ENCODE data around the gene CAMK2B.
A peak's percentile ranks its signal among the peaks of the same experiment; 100 is the strongest.

CAMK2B gene

DNA sequence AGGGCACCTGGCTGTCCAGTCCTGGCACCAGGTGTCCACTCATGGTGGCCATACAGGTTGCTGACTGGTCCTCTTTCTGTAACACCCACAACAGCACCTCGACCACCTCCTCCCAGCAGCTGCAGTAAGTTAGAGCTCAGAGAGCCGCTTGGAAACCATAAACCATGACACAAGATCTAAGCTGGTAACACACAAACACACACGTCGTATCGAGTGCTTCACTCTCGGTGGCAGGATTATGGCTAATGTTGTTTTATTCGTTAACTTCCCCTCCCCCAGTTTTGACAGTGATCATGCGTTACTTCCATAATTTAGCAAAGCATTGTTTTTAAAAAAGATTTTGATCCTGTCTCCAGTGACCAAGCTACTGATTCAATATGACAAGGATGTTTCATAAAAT is 59.7 kb downstream of the CAMK2B start:
- Histone ChIP-seq H2AFZ (ENCODE audit: low read depth, low read length) (no peak overlapping the region), H3K27ac (ENCODE audit: low read length) (no peak overlapping the region), H3K4me2 (ENCODE audit: insufficient read depth, low read length) (no peak overlapping the region), H3K79me2 (ENCODE audit: insufficient read depth, low read length) (no peaks in the 10 kb centered on the region), H3K36me3 (ENCODE audit: insufficient read depth, low read length) (no peaks in the 10 kb centered on the region), H3K27me3 (ENCODE audit: insufficient read depth, low read length, poor library complexity) (peaks cover 34% of the 10 kb centered on the region), H3K4me1 (ENCODE audit: insufficient read depth, low read length) (no peaks in the 10 kb centered on the region), H4K20me1 (ENCODE audit: insufficient read depth, low read length) (no peaks in the 10 kb centered on the region), H3K9me3 (ENCODE audit: insufficient read depth, low read length, severe bottlenecking) (no peaks in the 10 kb centered on the region), H3K9ac (ENCODE audit: low read depth, low read length) (no peak overlapping the region), H3K4me3 (ENCODE audit: low read depth in 1 of 2, low read length in 2 of 2) (no peak overlapping the region)
- ATAC-seq (ENCODE audit: insufficient read depth, low read depth) (no peak), DNase-seq (no peak)
- TF ChIP-seq EZH2 (IDR thresholded peaks at IDR 0.05; ENCODE audit: borderline replicate concordance, low read depth, low read length, severe bottlenecking), result no peak
- TF ChIP-seq, protein P1, sequence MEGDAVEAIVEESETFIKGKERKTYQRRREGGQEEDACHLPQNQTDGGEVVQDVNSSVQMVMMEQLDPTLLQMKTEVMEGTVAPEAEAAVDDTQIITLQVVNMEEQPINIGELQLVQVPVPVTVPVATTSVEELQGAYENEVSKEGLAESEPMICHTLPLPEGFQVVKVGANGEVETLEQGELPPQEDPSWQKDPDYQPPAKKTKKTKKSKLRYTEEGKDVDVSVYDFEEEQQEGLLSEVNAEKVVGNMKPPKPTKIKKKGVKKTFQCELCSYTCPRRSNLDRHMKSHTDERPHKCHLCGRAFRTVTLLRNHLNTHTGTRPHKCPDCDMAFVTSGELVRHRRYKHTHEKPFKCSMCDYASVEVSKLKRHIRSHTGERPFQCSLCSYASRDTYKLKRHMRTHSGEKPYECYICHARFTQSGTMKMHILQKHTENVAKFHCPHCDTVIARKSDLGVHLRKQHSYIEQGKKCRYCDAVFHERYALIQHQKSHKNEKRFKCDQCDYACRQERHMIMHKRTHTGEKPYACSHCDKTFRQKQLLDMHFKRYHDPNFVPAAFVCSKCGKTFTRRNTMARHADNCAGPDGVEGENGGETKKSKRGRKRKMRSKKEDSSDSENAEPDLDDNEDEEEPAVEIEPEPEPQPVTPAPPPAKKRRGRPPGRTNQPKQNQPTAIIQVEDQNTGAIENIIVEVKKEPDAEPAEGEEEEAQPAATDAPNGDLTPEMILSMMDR (IDR thresholded peaks at IDR 0.05; ENCODE audit: borderline replicate concordance, extremely low read depth, low read length, poor library complexity, severe bottlenecking), result no peak

DNA sequence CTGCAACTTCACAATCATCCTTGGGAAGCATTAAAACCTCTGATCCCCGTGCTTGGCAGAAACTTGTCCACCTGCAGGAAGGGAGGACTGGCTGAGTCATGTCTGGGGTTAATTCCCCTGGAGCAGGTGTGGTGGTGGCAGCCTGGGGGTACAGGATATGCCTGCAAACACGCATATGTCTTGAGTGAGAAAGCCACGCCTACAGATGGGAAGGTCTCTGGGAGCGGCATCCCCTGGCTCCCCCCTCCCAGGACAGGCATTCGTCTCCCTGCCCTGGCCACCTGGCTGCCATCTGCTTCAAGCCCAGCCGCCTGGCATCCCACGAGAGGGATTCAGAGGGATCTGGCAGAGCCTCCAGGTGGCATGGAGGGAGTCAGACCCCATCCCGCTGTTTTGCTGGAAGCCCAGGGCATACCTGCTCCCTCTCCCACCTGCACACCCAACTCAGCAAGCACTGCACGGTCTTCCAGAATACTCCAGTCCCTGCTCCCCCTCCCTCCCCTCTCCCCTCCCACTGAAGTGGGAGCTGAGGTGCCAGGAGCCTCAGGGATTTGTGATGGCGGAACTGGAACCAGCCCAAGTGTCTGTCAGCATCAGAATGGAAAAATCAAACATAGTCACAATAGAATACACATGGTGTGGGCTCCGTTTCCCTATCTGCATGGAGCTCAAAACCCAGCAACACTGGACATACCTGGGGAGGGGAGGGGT is 61.0 kb downstream of the CAMK2B start:
- peaks cover 34% of the 10 kb centered on the region for H3K27me3 ChIP-seq (ENCODE audit: insufficient read depth, low read length, poor library complexity)

GRCh38 chr7:44263326-44264082 is 61.9 kb downstream of the CAMK2B start:
- Histone ChIP-seq H3K9ac (ENCODE audit: low read depth, low read length) (no peak overlapping the region), H3K79me2 (ENCODE audit: insufficient read depth, low read length) (no peaks in the 10 kb centered on the region), H3K9me3 (ENCODE audit: insufficient read depth, low read length, severe bottlenecking) (no peaks in the 10 kb centered on the region), H3K36me3 (ENCODE audit: insufficient read depth, low read length) (no peaks in the 10 kb centered on the region), H3K4me1 (ENCODE audit: insufficient read depth, low read length) (no peaks in the 10 kb centered on the region), H3K27me3 (ENCODE audit: insufficient read depth, low read length, poor library complexity) (peaks cover 32% of the 10 kb centered on the region), H3K4me3 (ENCODE audit: low read depth in 1 of 2, low read length in 2 of 2) (no peak overlapping the region), H3K27ac (ENCODE audit: low read length) (no peak overlapping the region), H3K4me2 (ENCODE audit: insufficient read depth, low read length) (no peak overlapping the region), H2AFZ (ENCODE audit: low read depth, low read length) (no peak overlapping the region), H4K20me1 (ENCODE audit: insufficient read depth, low read length) (no peaks in the 10 kb centered on the region)
- DNase-seq, result no peak
- peak; percentile 57; the same call in 2 of the 3 replicates for ATAC-seq (ENCODE audit: insufficient read depth, low read depth)
- TF ChIP-seq, protein P1 (IDR thresholded peaks at IDR 0.05; ENCODE audit: borderline replicate concordance, extremely low read depth, low read length, poor library complexity, severe bottlenecking), result no peak
- peak; percentile 60 for TF ChIP-seq EZH2 (IDR thresholded peaks at IDR 0.05; ENCODE audit: borderline replicate concordance, low read depth, low read length, severe bottlenecking)

More for the DNA sequence above, 61.0 kb downstream of the CAMK2B start:
- no peaks in the 10 kb centered on the region for H4K20me1 ChIP-seq (ENCODE audit: insufficient read depth, low read length)
- H3K79me2 ChIP-seq (ENCODE audit: insufficient read depth, low read length), result no peaks in the 10 kb centered on the region
- no peak overlapping the region for H3K9ac ChIP-seq (ENCODE audit: low read depth, low read length)
- H3K4me2 ChIP-seq (ENCODE audit: insufficient read depth, low read length), result no peak overlapping the region
- H3K9me3 ChIP-seq (ENCODE audit: insufficient read depth, low read length, severe bottlenecking), result no peaks in the 10 kb centered on the region
- H2AFZ ChIP-seq (ENCODE audit: low read depth, low read length), result no peak overlapping the region
- no peaks in the 10 kb centered on the region for H3K4me1 ChIP-seq (ENCODE audit: insufficient read depth, low read length)
- DNase-seq, result no peak
- no peak for ATAC-seq (ENCODE audit: insufficient read depth, low read depth)
- no peak overlapping the region for H3K4me3 ChIP-seq (ENCODE audit: low read depth in 1 of 2, low read length in 2 of 2)
- TF ChIP-seq EZH2 (IDR thresholded peaks at IDR 0.05; ENCODE audit: borderline replicate concordance, low read depth, low read length, severe bottlenecking), result no peak
- TF ChIP-seq, protein P1 (IDR thresholded peaks at IDR 0.05; ENCODE audit: borderline replicate concordance, extremely low read depth, low read length, poor library complexity, severe bottlenecking), result no peak
- no peak overlapping the region for H3K27ac ChIP-seq (ENCODE audit: low read length)
- no peaks in the 10 kb centered on the region for H3K36me3 ChIP-seq (ENCODE audit: insufficient read depth, low read length)
